Smooth muscle cell (in vitro differentiated cells): ENCODE results near the gene LRRC4C. TPM values are rescaled to one million over a fixed set of nuclear protein-coding genes. Genes with fewer than 3 reads are reported as not detected.

Source experiments
- DNase-seq: peaks from one replicate; lab custom pipeline; 2025; ENCODE audit not compliant: unreplicated experiment; lab: John Stamatoyannopoulos, UW
- H2AFZ ChIP-seq: fragments of 200-600 bp; sonication (generic); 2 replicates; pipeline ENCODE4 v1.6.0; 2016; ENCODE audit warnings: antibody characterized with exemption, low read depth, mild to moderate bottlenecking
- H3F3A ChIP-seq: fragments of 200-600 bp; sonication (generic); 2 replicates; pipeline ENCODE4 v1.6.0; 2017; ENCODE audit warnings: antibody characterized with exemption, low read depth
- H3K27ac ChIP-seq: fragments of 200-600 bp; sonication (generic); 2 replicates; pipeline ENCODE4 v1.5.1; 2016; ENCODE audit warnings: low read depth, mild to moderate bottlenecking
- H3K27me3 ChIP-seq: fragments of 200-600 bp; sonication (generic); 2 replicates; pipeline ENCODE4 v1.6.1; 2016; ENCODE audit warnings: low read depth, mild to moderate bottlenecking
- H3K36me3 ChIP-seq: fragments of 200-600 bp; sonication (generic); 2 replicates; pipeline ENCODE4 v1.5.1; 2016; ENCODE audit warnings: low read depth
- H3K4me1 ChIP-seq: fragments of 200-600 bp; sonication (generic); 2 replicates; pipeline ENCODE4 v1.5.1; 2016; ENCODE audit warnings: low read depth
- H3K4me2 ChIP-seq: fragments of 200-600 bp; sonication (generic); 2 replicates; pipeline ENCODE4 v1.6.0; 2016; ENCODE audit warnings: mild to moderate bottlenecking
- H3K4me3 ChIP-seq: fragments of 200-600 bp; sonication (generic); 2 replicates; pipeline ENCODE4 v1.5.1; 2016; ENCODE audit warnings: mild to moderate bottlenecking
- H3K79me2 ChIP-seq: fragments of 200-600 bp; sonication (generic); 2 replicates; pipeline ENCODE4 v1.6.0; 2016; ENCODE audit warnings: low read depth, mild to moderate bottlenecking
- H3K9ac ChIP-seq: fragments of 200-600 bp; sonication (generic); 2 replicates; pipeline ENCODE4 v1.6.0; 2016; ENCODE audit warnings: low read depth
- H3K9me3 ChIP-seq: fragments of 200-600 bp; sonication (generic); replicated peaks from 2 replicates; pipeline ENCODE4 v1.5.1; 2016; ENCODE audit warnings: low read depth
- H4K20me1 ChIP-seq: fragments of 200-600 bp; sonication (generic); 2 replicates; pipeline ENCODE4 v1.6.0; 2016; ENCODE audit warnings: low read depth
- CTCF ChIP-seq: fragments of 200-600 bp; sonication (generic); IDR thresholded peaks from 2 replicates; pipeline ENCODE4 v1.5.1; 2017; ENCODE audit warnings: borderline replicate concordance, mild to moderate bottlenecking, antibody characterized with exemption; ENCODE audit not compliant: insufficient read depth, poor library complexity, severe bottlenecking
- WGBS: methylation state at CpG from one replicate; pipeline ENCODE4 v1.1.7; 2016; ENCODE audit warnings: low lambda C conversion rate; 5-methylcytosine and 5-hydroxymethylcytosine counted together
- polyA plus RNA-seq: library from polyadenylated mRNA; unstranded; fragments of >200 nt; fragmentation: Nextera tagmentation; extraction: Ambion mirVana; gene quantifications from 2 replicates; pipeline ENCODE4 v1.2.1, GENCODE V29; 2016
- total RNA-seq: library from RNA; depleted of rRNA; stranded (reverse); fragments of >200 nt; gene quantifications from 2 replicates; pipeline ENCODE4 v1.2.3, GENCODE V29; 2014

The LRRC4C gene
- total and polyA plus RNA-seq, 2 experiments from 2014 or later: 7.3 to 10.1 TPM

- Histone ChIP-seq H3K9me3 (no peaks in the 10 kb centered on the region), H3K79me2 (no peaks in the 10 kb centered on the region), H3K27ac (no peak overlapping the region), H3K4me2 (no peak overlapping the region), H3F3A (no peaks in the 10 kb centered on the region), H2AFZ (no peak overlapping the region), H4K20me1 (no peaks in the 10 kb centered on the region), H3K36me3 (no peaks in the 10 kb centered on the region), H3K27me3 (no peaks in the 10 kb centered on the region), H3K9ac (no peak overlapping the region), H3K4me3 (no peak overlapping the region), H3K4me1 (no peaks in the 10 kb centered on the region)
- DNase-seq: no peak
- no peak for TF ChIP-seq CTCF
- WGBS: 86% methylated on average over 3 of the region's 3 CpGs
Observed at GRCh38 chr11:41320238-41320637, 139.2 kb downstream of the LRRC4C start.

- no peaks in the 10 kb centered on the region for H3K27me3 ChIP-seq
- H3K4me2 ChIP-seq: no peak overlapping the region
- no peak for DNase-seq
- H3K9ac ChIP-seq: no peak overlapping the region
- H2AFZ ChIP-seq: no peak overlapping the region
- no peaks in the 10 kb centered on the region for H3K36me3 ChIP-seq
- H3F3A ChIP-seq: no peaks in the 10 kb centered on the region
- no peaks in the 10 kb centered on the region for H4K20me1 ChIP-seq
- H3K4me1 ChIP-seq: no peaks in the 10 kb centered on the region
- no peak for TF ChIP-seq CTCF
- H3K79me2 ChIP-seq: no peaks in the 10 kb centered on the region
- H3K4me3 ChIP-seq: no peak overlapping the region
- H3K9me3 ChIP-seq: no peaks in the 10 kb centered on the region
- WGBS: 85% methylated on average over 2 of the region's 2 CpGs
- no peak overlapping the region for H3K27ac ChIP-seq
Observed at GRCh38 chr11:41319434-41319833, 140.0 kb downstream of the LRRC4C start.

- Histone ChIP-seq H3K9ac (no peak overlapping the region), H3K27ac (no peak overlapping the region)
- 58% methylated on average over 2 of the region's 2 CpGs for WGBS
Observed at GRCh38 chr11:41316751-41317150, 142.7 kb downstream of the LRRC4C start.

More at GRCh38 chr11:41316751-41317150, 142.7 kb downstream of the LRRC4C start:
- H3K4me3 ChIP-seq: no peak overlapping the region
- H3K9me3 ChIP-seq: no peaks in the 10 kb centered on the region
- no peaks in the 10 kb centered on the region for H3K4me1 ChIP-seq
- DNase-seq: no peak
- H2AFZ ChIP-seq: no peak overlapping the region
- no peaks in the 10 kb centered on the region for H4K20me1 ChIP-seq
- H3K4me2 ChIP-seq: no peak overlapping the region
- no peaks in the 10 kb centered on the region for H3K36me3 ChIP-seq
- no peaks in the 10 kb centered on the region for H3K79me2 ChIP-seq
- no peak for TF ChIP-seq CTCF
- H3F3A ChIP-seq: no peaks in the 10 kb centered on the region
- H3K27me3 ChIP-seq: no peaks in the 10 kb centered on the region
